GM06990 (cell line): ENCODE data around the gene ZNF100.

Experiments
- DNase-seq: peaks from one replicate; pipeline ENCODE4 v3.0.0-alpha.2; 2011; ENCODE audit not compliant: insufficient read length; ENCODE audit errors: extremely low read depth
- H3K27me3 ChIP-seq: replicated peaks from 2 replicates; pipeline ENCODE4 v1.6.0; 2011; ENCODE audit warnings: low read length; ENCODE audit not compliant: control insufficient read depth, insufficient read depth
- H3K36me3 ChIP-seq: 2 replicates; pipeline ENCODE4 v1.5.1; 2011; ENCODE audit warnings: low read length; ENCODE audit not compliant: control insufficient read depth, insufficient read depth
- H3K4me3 ChIP-seq: replicated peaks from 2 replicates; pipeline ENCODE4 v1.5.1; 2011; ENCODE audit warnings: low read depth, mild to moderate bottlenecking, control low read depth, low read length
- CTCF ChIP-seq: IDR thresholded peaks from 2 replicates; pipeline ENCODE4 v1.5.1; 2011; ENCODE audit warnings: low read length, control low read depth, mild to moderate bottlenecking, inconsistent platforms; ENCODE audit not compliant: insufficient read depth, poor library complexity, severe bottlenecking

ZNF100 gene

GRCh38 chr19:21705393-21705792, 62.0 kb downstream of the ZNF100 start:
- DNase-seq: no peak
- no peak overlapping the region for H3K4me3 ChIP-seq
- no peaks in the 10 kb centered on the region for H3K36me3 ChIP-seq
- TF ChIP-seq CTCF: no peak
- no peaks in the 10 kb centered on the region for H3K27me3 ChIP-seq

- no peak overlapping the region for H3K4me3 ChIP-seq
- H3K36me3 ChIP-seq: no peaks in the 10 kb centered on the region
- no peaks in the 10 kb centered on the region for H3K27me3 ChIP-seq
- TF ChIP-seq CTCF: no peak
- DNase-seq: no peak
Observed at GRCh38 chr19:21704320-21704719, 63.1 kb downstream of the ZNF100 start.

GRCh38 chr19:21699197-21699596, 68.2 kb downstream of the ZNF100 start:
- TF ChIP-seq CTCF: no peak

GRCh38 chr19:21698215-21698614, 69.2 kb downstream of the ZNF100 start:
- TF ChIP-seq CTCF: peak; percentile 21
- Histone ChIP-seq H3K36me3 (no peaks in the 10 kb centered on the region), H3K27me3 (no peaks in the 10 kb centered on the region), H3K4me3 (no peak overlapping the region)
- no peak for DNase-seq

More at GRCh38 chr19:21699197-21699596, 68.2 kb downstream of the ZNF100 start:
- H3K36me3 ChIP-seq: no peaks in the 10 kb centered on the region
- no peak for DNase-seq
- no peak overlapping the region for H3K4me3 ChIP-seq
- no peaks in the 10 kb centered on the region for H3K27me3 ChIP-seq

GRCh38 chr19:21697698-21698097, 69.7 kb downstream of the ZNF100 start:
- Histone ChIP-seq H3K4me3 (no peak overlapping the region), H3K36me3 (no peaks in the 10 kb centered on the region), H3K27me3 (no peaks in the 10 kb centered on the region)
- no peak for DNase-seq
- TF ChIP-seq CTCF: no peak
